Measurements from ENCODE around the gene WDFY2.
"Not testable (repeated sequence)": the region's sequence is repeated elsewhere in the genome, so short reads cannot be mapped to it uniquely, and the experiment has no call there.

WDFY2 gene

DNA sequence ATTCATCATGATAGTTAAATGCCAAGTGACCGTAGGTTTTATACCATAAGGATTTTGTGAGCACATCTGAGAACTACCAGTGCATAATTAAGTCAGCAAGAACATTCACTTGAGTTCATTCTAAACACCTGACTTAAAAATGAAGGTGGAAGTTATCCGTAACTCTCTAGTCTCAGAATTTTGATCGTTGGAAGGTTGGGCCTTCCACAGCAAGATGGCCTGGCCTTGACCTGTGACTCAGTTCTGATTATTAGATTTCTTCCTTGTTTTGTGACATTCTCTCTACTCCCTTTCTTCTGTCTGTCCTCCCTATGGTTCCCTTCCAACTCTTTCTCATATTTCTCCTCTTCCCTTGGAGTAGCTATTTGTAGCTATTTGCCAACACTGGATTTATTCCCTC is 20.0 kb upstream of the WDFY2 start:
- no peak for DNase-seq

DNA sequence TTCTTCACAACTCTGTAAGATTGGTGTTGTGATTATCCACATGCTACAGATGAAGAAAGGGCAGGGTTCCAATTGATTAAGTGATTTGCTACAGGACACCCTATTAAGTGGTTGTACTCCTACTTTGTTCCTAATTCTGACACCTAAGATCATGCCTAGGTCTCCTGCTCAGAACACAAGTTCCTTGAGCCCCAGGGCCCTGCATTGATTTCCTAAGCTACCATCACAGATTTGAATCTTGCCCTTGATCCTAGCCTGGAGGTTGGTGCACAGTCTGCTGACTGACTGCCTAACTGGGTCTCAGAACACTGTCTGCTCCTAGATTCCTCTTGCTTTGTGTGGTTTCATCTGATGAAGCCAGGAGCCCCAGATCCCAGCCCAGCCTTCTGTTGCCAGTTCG is 19.6 kb upstream of the WDFY2 start:
- DNase-seq = no peak

DNA sequence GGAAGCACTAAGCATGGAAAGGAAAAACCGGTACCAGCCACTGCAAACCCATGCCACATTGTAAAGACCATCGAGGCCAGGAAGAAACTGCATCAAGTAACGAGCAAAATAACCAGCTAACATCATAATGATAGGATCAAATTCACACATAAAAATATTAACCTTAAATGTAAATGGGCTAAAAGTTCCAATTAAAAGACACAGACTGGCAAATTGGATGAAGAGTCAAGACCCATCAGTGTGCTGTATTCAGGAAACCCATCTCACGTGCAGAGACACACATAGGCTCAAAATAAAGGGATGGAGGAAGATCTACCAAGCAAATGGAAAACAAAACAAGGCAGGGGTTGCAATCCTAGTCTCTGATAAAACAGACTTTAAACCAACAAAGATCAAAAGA is 15.3 kb upstream of the WDFY2 start:
- not testable (repeated sequence) for DNase-seq

DNA sequence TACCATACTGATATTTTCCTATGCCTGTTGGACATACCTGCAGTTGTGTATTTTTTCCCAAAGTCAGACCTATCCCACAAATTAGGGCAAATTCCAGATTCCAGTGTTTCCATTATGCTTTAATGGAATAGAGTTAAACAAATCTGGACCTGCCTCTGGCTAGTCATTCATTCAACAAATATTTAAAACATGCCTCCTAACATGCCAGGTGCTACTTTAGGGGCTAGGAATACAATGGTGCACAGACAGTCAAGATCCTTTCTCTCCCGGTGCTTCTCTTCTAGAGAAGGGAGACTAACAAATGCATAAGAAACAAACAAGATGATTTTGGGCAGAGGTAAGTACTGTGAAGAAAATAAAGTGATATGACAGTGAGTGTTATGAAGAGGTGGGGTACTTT is 7.5 kb upstream of the WDFY2 start:
- no peak for DNase-seq

DNA sequence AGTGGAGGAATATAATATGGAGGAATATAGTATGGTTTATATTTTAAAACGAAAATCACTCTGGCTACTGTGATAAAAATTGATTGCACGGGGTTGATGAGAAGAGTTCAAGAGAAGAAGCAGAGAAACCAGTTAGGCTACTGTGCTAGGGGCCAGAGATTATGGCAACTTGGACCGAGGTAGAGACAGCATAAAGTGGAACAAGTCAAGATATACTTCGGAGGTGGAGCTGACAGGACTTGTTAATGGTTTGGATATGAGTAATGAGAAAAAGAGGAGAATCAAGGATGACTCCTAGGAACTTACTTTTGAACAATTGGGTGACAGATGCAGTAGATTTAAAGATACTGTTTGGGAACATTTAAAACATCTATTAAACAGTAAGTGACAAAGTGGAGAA is 6.6 kb upstream of the WDFY2 start:
- DNase-seq = no peak

DNA sequence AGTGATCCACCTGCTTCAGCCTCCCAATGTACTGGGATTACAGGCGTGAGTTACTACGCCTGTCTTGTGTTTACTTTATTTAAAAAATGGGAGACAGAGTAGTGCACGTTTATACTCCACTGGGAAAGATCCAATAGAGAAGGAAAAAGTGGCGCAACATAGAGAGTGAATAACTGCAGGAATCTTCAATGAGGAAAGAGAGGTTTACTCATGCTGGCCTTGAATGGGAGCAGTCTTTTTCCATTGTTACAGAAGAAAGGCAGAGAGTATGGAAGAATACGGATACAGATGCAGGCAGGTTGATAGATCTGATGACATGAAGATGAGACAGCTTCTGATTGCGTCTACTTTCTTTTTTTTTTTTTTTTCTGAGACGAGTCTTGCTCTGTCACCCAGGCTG is 4.6 kb upstream of the WDFY2 start:
- no peak for DNase-seq

DNA sequence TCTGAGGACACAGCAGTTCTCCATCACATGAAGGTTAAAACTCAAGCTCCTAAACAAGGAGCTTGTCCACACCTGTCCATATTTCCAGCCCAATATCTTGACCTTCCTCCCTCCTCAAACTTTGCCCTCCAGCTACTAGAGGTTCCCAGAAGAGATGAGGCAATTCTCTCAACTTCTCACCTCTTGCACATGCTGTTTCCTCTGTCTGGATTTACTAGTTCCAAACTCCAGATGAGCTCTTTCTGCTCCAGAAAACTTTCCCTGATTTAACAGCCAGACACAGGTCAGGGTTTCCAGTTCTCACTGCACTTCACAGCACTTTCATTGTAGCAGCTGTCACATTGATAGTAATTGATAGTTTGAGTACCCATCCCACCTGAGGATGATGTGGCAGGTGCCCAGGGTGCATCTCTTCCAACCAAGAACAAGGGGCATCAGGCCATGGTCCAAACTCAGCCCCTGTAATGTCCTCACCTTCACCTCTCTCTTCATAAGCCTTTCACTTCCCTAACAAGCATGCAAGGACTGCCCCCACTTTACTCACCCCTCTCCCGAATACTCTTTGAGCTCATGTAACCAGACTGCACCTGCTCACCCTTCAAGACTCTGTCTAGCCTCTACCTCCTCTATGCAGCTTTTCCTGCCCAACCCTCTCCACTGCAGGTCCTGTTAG is 3.0 kb upstream of the WDFY2 start:
- no peak for DNase-seq

DNA sequence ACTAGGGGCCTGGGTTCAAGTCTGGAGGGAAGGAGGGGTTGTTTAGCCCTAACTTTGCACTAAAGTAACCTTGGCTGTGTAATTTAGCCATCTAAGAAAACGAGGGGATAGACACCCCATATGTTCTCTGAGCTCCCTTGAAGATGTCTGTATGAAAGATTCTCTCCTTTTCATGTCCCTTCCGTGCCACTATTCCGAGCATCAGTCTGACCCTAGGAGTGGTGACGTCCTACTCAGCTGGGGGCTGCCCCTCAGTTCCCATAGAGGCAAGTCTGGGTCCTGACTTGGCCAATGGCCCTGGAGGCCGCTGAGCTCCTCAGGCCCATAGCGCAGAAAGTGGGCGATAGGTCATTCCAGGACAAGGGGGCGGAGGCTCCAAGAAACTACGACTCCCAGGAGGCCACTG is 790 bp upstream of the WDFY2 start:
- DNase-seq = no peak

DNA sequence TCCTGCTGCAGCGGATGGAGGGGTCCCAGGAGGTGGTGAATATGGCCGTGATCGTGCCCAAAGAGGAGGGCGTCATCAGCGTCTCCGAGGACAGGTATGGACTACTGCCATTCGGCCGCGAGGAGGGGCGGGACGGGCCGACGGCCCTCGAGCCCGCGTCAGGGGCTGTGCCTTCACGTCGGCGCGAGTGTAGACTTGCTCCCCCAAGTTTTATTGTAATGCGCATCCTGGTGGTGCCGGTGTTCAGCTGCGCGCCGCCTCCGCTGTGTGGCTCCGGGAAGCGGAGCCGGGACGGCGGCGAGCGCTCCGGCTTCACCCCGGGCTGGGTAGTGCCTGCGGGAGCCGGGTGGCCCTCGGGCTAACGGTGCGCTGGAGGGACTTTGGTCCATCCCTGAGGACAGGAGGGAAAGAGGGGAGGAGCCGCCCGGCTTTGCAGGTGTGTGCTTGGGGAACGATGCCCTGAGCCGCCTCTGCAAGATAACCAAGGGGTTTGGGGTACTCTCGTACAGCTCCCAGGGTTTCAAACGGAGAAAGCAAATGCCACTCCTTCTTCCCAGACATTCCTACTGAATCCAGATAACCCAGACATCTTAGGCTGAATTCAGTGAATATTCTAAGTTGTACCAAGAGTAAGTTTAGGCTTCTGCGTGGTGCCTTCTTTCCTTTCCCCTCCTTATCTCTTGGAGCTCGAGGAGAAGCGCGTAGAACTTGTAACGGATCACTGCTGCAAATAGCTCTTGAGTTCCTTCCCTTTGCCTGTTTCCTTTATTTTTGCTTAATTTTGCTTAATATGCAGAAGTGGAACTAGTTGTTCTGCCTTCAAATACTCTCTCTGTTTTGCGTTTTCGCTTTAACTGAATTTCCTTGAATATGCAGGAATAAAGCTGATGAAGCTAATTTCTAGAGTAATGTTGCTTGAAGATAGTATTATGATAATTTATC is 740 bp downstream of the WDFY2 start:
- DNase-seq = peak; percentile 75

DNA sequence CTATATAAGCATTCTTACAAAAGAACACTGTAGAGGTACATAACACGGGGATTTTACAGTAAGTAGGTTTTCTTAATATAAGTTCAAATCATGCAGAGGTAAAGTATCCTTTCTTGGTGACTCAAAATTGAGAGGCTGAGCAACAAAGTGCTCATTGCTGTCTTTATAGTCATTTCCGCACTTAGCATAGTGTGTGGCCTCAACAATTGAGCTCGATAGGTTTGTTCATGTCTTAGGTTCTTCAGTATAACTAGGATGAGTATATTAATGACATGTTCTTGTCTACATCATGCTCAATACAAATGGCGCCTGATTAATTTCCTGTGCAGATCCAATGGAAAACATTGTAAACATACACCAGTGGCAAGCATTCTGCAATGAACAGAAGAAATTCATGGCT is 1.4 kb downstream of the WDFY2 start:
- DNase-seq = no peak

DNA sequence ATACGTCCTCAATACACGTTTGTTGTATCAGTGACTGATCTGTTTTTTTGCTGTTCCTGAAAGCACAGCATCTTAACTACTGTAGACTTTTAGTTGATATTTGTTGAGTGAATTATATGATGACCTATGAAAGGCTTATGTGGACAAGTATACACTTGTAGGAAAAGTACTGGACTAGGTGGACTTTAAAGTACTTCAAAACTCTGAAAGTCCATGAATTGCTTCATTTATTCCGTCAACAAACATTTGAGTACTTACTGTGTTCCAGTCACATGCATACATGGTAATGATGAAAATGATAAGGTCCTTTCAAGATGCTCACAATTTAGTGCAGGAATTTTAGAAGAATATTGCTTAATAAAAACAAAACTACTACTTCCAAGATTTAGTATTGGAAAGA is 3.1 kb downstream of the WDFY2 start:
- no peak for DNase-seq

DNA sequence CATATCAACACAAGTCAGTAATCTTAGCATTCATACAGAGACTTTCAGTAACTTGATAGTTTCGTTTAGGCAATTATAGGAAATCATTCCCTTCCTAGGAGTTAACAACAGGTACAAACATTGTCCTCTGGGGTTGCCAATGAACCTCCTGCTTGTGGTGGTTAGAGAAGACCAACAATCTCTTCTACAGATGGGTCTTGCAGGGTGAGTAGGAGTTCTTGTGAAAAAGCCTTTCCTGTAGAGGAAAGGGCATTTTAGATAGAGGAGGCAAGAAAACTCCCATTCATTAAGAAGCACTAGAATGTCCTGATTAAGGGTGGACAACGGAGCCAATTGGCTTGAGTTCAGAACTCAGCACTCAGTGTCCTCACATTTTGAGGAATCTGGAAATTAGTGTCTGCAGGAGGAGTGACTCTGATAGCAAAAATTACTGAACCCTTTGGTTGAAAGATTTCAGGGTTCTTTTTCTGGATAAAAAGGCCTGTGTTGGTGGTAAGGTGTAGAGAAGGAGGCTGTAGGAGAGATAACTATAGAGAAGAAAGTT is 4.2 kb downstream of the WDFY2 start:
- no peak for DNase-seq

DNA sequence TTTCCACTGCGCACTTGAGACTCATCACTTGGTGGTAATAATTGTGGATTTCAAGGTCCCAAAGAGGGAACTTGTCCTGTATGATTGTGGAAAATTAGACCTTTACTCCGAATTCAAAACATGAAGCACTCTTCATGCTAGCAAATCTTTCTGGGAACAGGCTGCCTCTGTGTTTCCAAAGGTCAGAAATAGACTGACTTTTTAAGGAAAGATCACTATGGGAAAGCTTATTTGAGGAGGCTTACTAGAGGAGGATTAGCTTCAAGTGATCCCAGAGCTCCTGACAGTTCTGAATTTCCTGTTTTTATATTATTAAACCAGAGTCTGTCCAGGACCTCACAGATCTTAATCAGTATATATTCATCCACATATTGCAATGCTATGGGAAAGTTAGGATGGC is 5.5 kb downstream of the WDFY2 start:
- no peak for DNase-seq

DNA sequence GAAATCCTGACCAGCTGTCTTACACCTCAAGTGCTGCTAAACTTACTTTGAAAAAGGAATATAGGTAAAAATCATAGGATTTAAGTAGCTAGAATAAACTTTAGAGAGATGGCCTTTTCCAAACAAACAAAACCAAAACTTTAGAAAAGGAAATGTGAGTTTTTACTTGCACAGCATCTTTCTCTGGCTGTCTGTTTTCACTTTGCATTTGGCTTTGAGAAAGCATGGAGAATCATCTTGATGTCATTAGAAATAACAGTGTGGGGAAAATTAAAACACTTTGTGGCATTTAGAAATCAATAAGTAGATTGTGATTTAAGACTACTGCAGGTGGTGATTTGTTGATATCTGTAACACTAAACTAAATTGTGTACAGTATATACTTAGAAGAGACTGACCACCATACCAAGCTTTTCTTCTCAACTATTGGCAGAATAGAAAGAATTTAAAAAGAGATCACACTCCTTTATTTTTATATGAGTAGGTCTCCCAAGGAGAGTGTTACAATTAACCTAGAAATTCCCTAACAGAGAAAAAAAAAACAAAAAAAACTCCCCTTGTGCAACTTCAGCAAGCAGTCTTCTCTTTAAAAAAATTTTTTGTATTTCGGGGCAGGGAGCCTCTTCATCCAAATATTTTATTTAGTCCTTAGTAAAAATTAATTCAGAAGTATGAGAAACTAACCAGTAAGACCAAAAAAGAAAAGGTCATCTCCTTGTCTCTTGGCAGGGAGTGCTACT is 6.1 kb downstream of the WDFY2 start:
- no peak for DNase-seq

DNA sequence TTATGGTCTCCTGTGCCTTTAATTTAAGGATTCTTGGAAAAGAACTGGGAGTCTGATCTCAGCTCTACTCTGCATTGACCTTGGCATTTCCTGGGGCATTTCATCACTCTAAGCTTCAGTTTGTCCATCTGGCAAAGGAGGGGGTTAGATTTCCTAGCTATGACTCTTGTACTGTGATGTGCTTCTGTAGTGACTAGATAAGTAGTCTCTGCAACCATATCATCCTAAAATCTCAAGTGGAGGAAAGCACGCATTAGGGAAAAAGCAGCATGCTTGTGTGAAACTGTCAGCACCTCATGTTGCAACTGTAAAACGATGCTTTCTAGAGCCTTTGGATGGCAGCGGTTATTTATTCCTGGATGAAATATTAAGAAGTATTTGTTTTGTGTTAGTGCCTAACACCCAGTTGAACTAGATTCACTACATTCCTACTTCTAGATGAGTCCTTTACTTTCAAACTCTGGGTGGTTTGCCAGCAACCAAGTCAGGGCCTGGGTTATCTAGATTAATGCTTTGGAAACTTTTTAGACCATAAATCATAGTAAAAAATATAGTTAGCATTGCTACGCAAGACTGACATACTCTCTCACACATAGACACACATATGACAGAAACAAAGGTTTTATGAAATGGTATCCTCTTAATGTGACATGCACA is 6.8 kb downstream of the WDFY2 start:
- DNase-seq = no peak

DNA sequence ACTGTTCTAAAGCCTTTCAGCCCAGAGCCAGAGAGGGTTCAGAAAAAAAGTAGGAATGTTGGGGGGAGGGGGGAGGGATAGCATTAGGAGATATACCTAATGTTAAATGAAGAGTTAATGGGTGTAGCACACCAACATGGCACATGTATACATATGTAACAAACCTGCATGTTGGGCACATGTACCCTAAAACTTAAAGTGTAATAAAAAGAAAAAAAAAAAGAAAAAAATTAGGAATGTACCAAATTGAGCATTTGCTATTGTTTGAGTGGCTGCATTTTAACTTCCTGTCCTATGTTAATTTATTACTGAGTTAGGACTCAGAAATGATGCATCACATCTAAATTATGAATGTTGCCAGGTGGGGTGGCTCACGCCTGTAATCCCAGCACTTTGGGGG is 7.7 kb downstream of the WDFY2 start:
- not testable (repeated sequence) for DNase-seq

DNA sequence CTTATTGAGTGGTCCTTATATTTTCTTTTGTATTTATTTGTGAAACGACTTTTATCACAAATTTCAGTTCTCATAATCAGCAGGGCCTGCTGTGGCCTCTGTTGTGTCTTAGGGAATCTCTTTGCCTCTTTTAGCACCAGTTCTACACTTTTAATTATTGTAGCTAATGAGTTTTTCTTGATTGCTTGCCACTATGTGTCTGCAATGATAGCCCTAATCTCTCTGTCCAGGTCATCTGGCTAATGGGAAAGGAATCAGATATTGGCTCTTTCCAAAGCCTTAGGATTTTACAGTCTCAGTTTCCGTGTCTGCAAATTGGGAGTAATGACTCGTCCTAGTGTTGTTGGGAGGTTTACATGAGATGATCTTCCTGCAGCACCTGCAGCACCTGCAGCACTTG is 10.2 kb downstream of the WDFY2 start:
- DNase-seq = no peak

DNA sequence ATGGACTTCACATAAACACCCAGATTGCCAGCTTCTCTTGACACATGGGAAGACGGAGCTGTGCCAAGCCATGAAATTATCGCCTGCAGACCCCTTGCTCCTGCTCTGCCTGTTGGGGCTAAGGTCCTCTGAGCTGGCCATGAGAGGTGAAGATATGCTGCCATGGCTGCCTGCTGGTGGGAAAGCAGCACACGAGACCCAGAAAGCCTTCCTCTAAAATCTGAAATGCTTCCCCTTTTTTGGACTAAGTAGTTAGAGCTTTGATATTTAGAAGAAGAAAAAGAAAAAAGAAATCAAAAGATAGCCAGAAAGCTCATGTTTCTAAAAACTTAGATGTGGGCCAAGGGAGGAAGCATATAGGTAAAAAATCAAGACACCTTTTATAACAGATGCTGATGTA is 11.2 kb downstream of the WDFY2 start:
- DNase-seq = no peak

DNA sequence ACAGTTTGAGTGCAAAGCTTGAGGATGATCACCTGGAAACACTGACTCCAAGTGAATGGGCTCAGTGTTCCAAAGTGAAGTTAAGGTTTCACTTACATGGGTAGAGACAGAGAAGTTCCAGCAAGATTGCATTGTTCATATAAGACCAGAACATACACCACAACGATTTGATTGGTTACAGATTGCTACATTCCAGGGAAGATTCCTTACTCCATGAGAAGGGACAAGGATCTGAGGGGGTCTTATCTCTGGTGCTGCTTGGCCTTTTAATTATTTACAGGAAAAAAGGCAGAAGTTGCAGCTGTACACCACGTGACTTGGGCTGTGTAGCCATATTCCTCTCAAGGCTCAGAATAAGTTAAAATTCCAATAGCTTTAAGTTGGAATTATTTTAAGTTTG is 12.3 kb downstream of the WDFY2 start:
- no peak for DNase-seq

DNA sequence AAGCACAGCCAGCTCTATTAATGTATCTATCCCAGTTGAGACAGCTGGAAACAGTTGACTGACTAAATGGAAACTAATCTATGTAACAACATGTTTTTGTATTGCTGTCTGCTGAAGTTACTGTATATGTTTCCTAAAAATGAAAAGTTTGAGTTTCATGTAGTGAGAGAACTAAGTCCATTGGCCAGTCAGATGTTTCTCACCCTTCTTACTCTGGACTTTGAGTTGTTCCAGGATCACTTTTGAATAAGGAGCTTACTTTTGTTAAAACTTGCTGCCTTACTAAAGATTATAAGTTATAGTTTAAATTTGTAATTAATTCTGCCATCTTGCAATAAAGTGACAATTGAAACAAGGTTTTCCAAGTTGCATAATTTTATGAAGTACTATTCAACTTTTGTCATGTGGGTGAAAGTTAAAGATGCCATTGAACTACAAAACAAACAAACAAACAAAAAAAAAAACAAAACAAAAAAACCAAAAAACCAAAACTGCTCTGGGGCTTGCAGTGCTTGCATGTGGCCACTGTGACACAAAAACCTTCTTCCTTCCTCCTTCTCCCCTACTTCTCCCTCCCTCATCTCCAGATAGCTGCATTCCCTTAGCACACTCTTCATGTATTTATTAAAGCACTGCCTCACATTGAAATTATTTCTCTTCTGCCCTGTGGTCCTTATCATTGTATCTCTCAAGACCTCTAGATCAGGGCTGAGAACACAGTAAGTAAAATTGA is 15.3 kb downstream of the WDFY2 start:
- no peak for DNase-seq

DNA sequence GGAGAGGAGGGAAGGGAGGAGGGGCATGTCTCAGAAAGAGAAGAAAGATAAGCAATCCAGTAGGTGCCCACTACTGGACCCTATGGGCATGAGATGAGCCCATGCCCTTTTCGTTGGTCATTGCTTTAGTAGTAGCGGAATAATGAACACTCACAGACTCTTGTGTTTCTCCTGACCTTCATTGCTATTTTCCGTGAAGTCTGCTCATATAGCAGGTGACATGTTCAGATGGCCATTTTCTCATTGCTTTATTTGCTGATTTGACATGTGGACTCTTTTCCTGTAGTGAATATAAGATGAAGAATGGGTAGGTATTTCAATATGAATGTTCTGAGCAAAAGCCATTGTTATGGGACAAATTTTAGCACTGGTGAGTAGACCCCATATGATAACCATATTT is 16.4 kb downstream of the WDFY2 start:
- no peak for DNase-seq

Measured in central memory CD4-positive, alpha-beta T cell (primary cell).